GM12878 (cell line): ENCODE data around the gene DIAPH2. TPM values are rescaled to one million over a fixed set of nuclear protein-coding genes. Genes with fewer than 3 reads are reported as not detected.

Experiments
- ATAC-seq: fragments of 200-7000 bp; cut with Tn5 transposase; 3 replicates; pipeline ENCODE4 v1.9.1; 2020; ENCODE audit warnings: mild to moderate bottlenecking, moderate library complexity
- BruUV-seq: library from RNA; stranded (reverse); fragments of 400-500 nt; replicated peaks from 2 replicates; lab custom pipeline; 2021; lab: Mats Ljungman, UMichigan
- CTCF ChIA-PET: fragments of 300-600 bp; sonication (Branson Sonifier 250); formaldehyde crosslinking; extraction: SDS; loops from one replicate; lab custom pipeline; 2021; ENCODE audit warnings: inconsistent platforms; lab: Yijun Ruan, JAX
- POLR2A ChIA-PET: fragments of 350-600 bp; formaldehyde crosslinking; extraction: SDS; loops from one replicate; lab custom pipeline; 2021; ENCODE audit warnings: inconsistent platforms; lab: Charles Lee
- RAD21 ChIA-PET: fragments of 300-600 bp; sonication (Branson Sonifier 250); formaldehyde crosslinking; loops from one replicate; lab custom pipeline; 2023; ENCODE audit warnings: antibody characterized with exemption; ENCODE audit not compliant: unreplicated experiment; lab: Charles Lee
- SMC1A ChIA-PET: fragments of 300-600 bp; sonication (Branson Sonifier 250); formaldehyde crosslinking; loops from one replicate; lab custom pipeline; 2023; ENCODE audit not compliant: unreplicated experiment, uncharacterized antibody; lab: Charles Lee
- DNase-seq: peaks from one replicate; pipeline ENCODE4 v3.0.0-alpha.2; 2011; ENCODE audit warnings: low read depth, low spot score
- FAIRE-seq: peaks from 3 replicates; lab custom pipeline; 2011; peaks lifted over from hg19 to GRCh38; lab: Jason Lieb, UNC
- H2AFZ ChIP-seq: 2 replicates; pipeline ENCODE4 v1.6.0; 2011; ENCODE audit warnings: low read depth, low read length, control low read depth; ENCODE audit not compliant: control insufficient read depth
- H3K27ac ChIP-seq: 2 replicates; pipeline ENCODE4 v1.5.1; 2011; ENCODE audit warnings: control low read depth; ENCODE audit not compliant: control insufficient read depth, insufficient read depth
- H3K27me3 ChIP-seq, 2 experiments: replicated peaks in 1 of 2; 2 replicates each; pipeline versions ENCODE4 v1.6.0 to v1.6.1; 2011; ENCODE audit warnings: low read length in 1 of 2; ENCODE audit not compliant: control insufficient read depth in 2 of 2, insufficient read depth in 2 of 2
- H3K36me3 ChIP-seq, 2 experiments: 2 replicates each; pipeline ENCODE4 v1.5.1; 2011; ENCODE audit warnings: low read length in 1 of 2; ENCODE audit not compliant: control insufficient read depth in 2 of 2, insufficient read depth in 2 of 2
- H3K4me1 ChIP-seq: 2 replicates; pipeline ENCODE4 v1.6.1; 2011; ENCODE audit warnings: mild to moderate bottlenecking, low read length, moderate library complexity, mixed read lengths; ENCODE audit not compliant: control insufficient read depth, insufficient read depth
- H3K4me2 ChIP-seq: 2 replicates; pipeline ENCODE4 v1.6.0; 2011; ENCODE audit warnings: control low read depth; ENCODE audit not compliant: control insufficient read depth, insufficient read depth
- H3K4me3 ChIP-seq: fragments of 200-600 bp; sonication (generic); 2 replicates; pipeline ENCODE4 v1.5.1; 2016
- H3K79me2 ChIP-seq: 2 replicates; pipeline ENCODE4 v1.6.0; 2011; ENCODE audit warnings: low read length; ENCODE audit not compliant: control insufficient read depth, insufficient read depth
- H3K9ac ChIP-seq: 2 replicates; pipeline ENCODE4 v1.8.0; 2011; ENCODE audit warnings: low read length, control low read depth, mixed read lengths; ENCODE audit not compliant: control insufficient read depth, insufficient read depth
- H3K9me3 ChIP-seq: replicated peaks from 3 replicates; pipeline ENCODE4 v1.5.1; 2011; ENCODE audit warnings: mild to moderate bottlenecking, low read length; ENCODE audit not compliant: control insufficient read depth, insufficient read depth
- H4K20me1 ChIP-seq: 2 replicates; pipeline ENCODE4 v1.6.0; 2011; ENCODE audit not compliant: control insufficient read depth, insufficient read depth
- ATF7 ChIP-seq: fragments of 450-650 bp; IDR thresholded peaks from 2 replicates; pipeline ENCODE4 v1.6.1; 2016; ENCODE audit warnings: low read depth, mild to moderate bottlenecking
- MTA2 ChIP-seq: fragments of 450-650 bp; IDR thresholded peaks from 2 replicates; pipeline ENCODE4 v1.6.1; 2016; ENCODE audit warnings: low read depth, mild to moderate bottlenecking, moderate library complexity
- MTA3 ChIP-seq: IDR thresholded peaks from 2 replicates; pipeline ENCODE4 v1.6.1; 2012; ENCODE audit warnings: low read length, inconsistent platforms, borderline replicate concordance
- MYB ChIP-seq: fragments of 150-350 bp; IDR thresholded peaks from 2 replicates; pipeline ENCODE4 v1.6.1; 2014; ENCODE audit warnings: mild to moderate bottlenecking, low read depth, low read length, borderline replicate concordance
- NR2C2 ChIP-seq: IDR thresholded peaks from 2 replicates; pipeline ENCODE4 v1.6.1; 2011; ENCODE audit warnings: borderline replicate concordance, low read depth; ENCODE audit not compliant: control insufficient read depth, insufficient read length
- PAX8 ChIP-seq: fragments of 450-650 bp; IDR thresholded peaks from 2 replicates; pipeline ENCODE4 v1.6.1; 2017; ENCODE audit warnings: mild to moderate bottlenecking, moderate library complexity
- RBBP5 ChIP-seq: fragments of 200-600 bp; sonication (generic); conservative IDR thresholded peaks from 2 replicates; pipeline ENCODE4 v1.6.1; 2016
- SMAD1 ChIP-seq: fragments of 450-650 bp; IDR thresholded peaks from 2 replicates; pipeline ENCODE4 v1.6.1; 2018; ENCODE audit warnings: mild to moderate bottlenecking, low read depth; ENCODE audit not compliant: partially characterized antibody
- SREBF2 ChIP-seq: IDR thresholded peaks from 2 replicates; pipeline ENCODE4 v1.6.1; 2012; ENCODE audit warnings: mild to moderate bottlenecking, low read length
- SRF ChIP-seq, 2 experiments: IDR thresholded peaks; 2 replicates each; pipeline ENCODE4 v1.6.1; 2011; ENCODE audit warnings: low read depth in 2 of 2, low read length in 2 of 2, mild to moderate bottlenecking in 1 of 2, moderate library complexity in 1 of 2
- SUPT20H ChIP-seq: IDR thresholded peaks from 2 replicates; pipeline ENCODE4 v1.6.1; 2011; ENCODE audit warnings: low read depth, mild to moderate bottlenecking, low read length, moderate library complexity, borderline replicate concordance; ENCODE audit not compliant: control insufficient read depth
- WGBS: methylation state at CpG from one replicate; pipeline ENCODE4 v1.1.6; 2016; ENCODE audit warnings: low lambda C conversion rate; ENCODE audit not compliant: insufficient replicate concordance, insufficient coverage; ENCODE audit errors: missing lambda C conversion rate; 5-methylcytosine and 5-hydroxymethylcytosine counted together
- in situ Hi-C: fragments of 300-500 bp; cut with MboI; formaldehyde crosslinking; loops from 9 replicates; pipeline ENCODE4 v1.14.3; 2018; ENCODE audit warnings: mixed read lengths
- intact Hi-C: fragments of 100-400 bp; cut with micrococcal nuclease; formaldehyde crosslinking; loops from one replicate; pipeline ENCODE4 v1.14.2; 2022; ENCODE audit not compliant: unreplicated experiment
- polyA plus RNA-seq, 11 experiments: library from polyadenylated mRNA; depleted of rRNA in 4 of 11; unstranded in 6 of 11; stranded (reverse) in 5 of 11; fragments of >200 nt; fragmentation: Nextera tagmentation in 4 of 11; fragmentation: Illumina TruSeq in 1 of 11; extraction: Ambion mirVana in 4 of 11; extraction: Trizol in 1 of 11; gene quantifications; 1 replicate in 1 of 11; 2 replicates in 10 of 11; pipeline versions ENCODE4 v1.2.1 to v1.2.3, GENCODE V29; 2011 to 2016; ENCODE audit warnings: inconsistent platforms in 2 of 11, missing spikeins in 2 of 11, low read depth in 1 of 11
- total RNA-seq, 4 experiments: library from RNA; depleted of rRNA in 3 of 4; stranded (reverse); fragments of >200 nt in 3 of 4; fragmentation: Illumina TruSeq in 1 of 4; extraction: Trizol in 1 of 4; gene quantifications; 2 replicates each; pipeline versions ENCODE4 v1.2.1 to v1.2.3, GENCODE V29; 2013 to 2021
- TF ChIP-seq, protein P1 (sequence below): IDR thresholded peaks from 2 replicates; pipeline ENCODE4 v1.6.1; 2012; ENCODE audit warnings: low read depth, low read length, improper control_type of control experiment
- TF ChIP-seq, protein P2 (sequence below): IDR thresholded peaks from 2 replicates; pipeline ENCODE4 v1.6.1; 2011; ENCODE audit warnings: borderline replicate concordance, low read depth, mild to moderate bottlenecking, moderate library complexity, mixed read lengths, low read length; ENCODE audit not compliant: insufficient read depth; ENCODE audit errors: extremely low read length
- TF ChIP-seq, protein P3 (sequence below): IDR thresholded peaks from 2 replicates; pipeline ENCODE4 v1.6.1; 2011; ENCODE audit warnings: mild to moderate bottlenecking, low read depth, low read length, moderate library complexity; ENCODE audit not compliant: insufficient replicate concordance

DIAPH2 gene
- total and polyA plus RNA-seq, 10 of the 15 experiments (the other 5 are each of a cell fraction or from before 2014, with no cell fraction given), result 2.2 to 16.6 (median 8.8) TPM

DNA sequence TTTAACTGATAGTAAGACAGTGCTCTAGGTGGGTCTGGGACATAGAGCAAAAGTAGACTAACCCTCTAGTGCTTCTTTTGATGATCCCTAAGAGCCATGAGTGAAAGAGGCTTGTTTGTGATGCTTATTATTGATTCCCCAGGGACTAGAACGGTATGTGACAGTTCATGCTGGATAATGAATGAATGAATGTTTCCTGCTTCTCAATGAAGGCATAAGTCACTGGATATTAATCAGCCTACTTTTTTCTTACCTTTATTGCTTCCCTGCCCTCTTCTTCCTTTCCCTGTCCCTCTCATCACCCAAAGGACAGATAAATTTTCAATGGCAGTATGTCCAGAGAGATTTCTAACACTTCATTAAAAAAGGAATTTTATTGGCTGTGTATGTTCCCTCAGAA is 685.3 kb downstream of the DIAPH2 start:
- no peaks in the 10 kb centered on the region for H3K9me3 ChIP-seq
- H3K79me2 ChIP-seq, result no peaks in the 10 kb centered on the region
- H3K27ac ChIP-seq, result no peak overlapping the region
- H3K4me1 ChIP-seq, result no peaks in the 10 kb centered on the region
- ChIA-PET RAD21 (no interaction called here), POLR2A (no interaction called here), CTCF (no interaction called here), SMC1A (no interaction called here)
- 0% methylated on average over 1 of the region's 1 CpG for WGBS
- in situ Hi-C loops, result no loop called here
- no peak overlapping the region for H3K4me3 ChIP-seq
- H2AFZ ChIP-seq, result no peak overlapping the region
- FAIRE-seq, result peak; percentile 44
- no peaks in the 10 kb centered on the region for H4K20me1 ChIP-seq
- H3K9ac ChIP-seq, result no peak overlapping the region
- no peaks in the 10 kb centered on the region for H3K27me3 ChIP-seq
- no peaks in the 10 kb centered on the region for H3K36me3 ChIP-seq
- TF ChIP-seq SMAD1 (no peak), NR2C2 (no peak), ATF7 (no peak), SRF (IDR thresholded peaks at IDR 0.05; ENCODE audit: low read depth in 2 of 2, low read length in 2 of 2) (no peak), MTA3 (no peak), PAX8 (no peak), SREBF2 (no peak), MYB (no peak), RBBP5 (no peak), MTA2 (no peak), SUPT20H (no peak)
- TF ChIP-seq, protein P1, sequence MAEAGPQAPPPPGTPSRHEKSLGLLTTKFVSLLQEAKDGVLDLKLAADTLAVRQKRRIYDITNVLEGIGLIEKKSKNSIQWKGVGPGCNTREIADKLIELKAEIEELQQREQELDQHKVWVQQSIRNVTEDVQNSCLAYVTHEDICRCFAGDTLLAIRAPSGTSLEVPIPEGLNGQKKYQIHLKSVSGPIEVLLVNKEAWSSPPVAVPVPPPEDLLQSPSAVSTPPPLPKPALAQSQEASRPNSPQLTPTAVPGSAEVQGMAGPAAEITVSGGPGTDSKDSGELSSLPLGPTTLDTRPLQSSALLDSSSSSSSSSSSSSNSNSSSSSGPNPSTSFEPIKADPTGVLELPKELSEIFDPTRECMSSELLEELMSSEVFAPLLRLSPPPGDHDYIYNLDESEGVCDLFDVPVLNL, result no peak
- TF ChIP-seq, protein P2, sequence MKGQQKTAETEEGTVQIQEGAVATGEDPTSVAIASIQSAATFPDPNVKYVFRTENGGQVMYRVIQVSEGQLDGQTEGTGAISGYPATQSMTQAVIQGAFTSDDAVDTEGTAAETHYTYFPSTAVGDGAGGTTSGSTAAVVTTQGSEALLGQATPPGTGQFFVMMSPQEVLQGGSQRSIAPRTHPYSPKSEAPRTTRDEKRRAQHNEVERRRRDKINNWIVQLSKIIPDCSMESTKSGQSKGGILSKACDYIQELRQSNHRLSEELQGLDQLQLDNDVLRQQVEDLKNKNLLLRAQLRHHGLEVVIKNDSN, result no peak
- TF ChIP-seq, protein P3, sequence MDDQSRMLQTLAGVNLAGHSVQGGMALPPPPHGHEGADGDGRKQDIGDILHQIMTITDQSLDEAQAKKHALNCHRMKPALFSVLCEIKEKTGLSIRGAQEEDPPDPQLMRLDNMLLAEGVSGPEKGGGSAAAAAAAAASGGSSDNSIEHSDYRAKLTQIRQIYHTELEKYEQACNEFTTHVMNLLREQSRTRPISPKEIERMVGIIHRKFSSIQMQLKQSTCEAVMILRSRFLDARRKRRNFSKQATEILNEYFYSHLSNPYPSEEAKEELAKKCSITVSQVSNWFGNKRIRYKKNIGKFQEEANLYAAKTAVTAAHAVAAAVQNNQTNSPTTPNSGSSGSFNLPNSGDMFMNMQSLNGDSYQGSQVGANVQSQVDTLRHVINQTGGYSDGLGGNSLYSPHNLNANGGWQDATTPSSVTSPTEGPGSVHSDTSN, result no peak
- no peak for ATAC-seq
- no peak overlapping the region for H3K4me2 ChIP-seq
- intact Hi-C loops, result no loop called here
- BruUV-seq, result no TSS peak
- no peak for DNase-seq
